GM19328 (cell line): Measurements from ENCODE around the gene ASTN2.

ENCODE experiments used
- ATAC-seq: cut with Tn5 transposase; IDR thresholded peaks from one replicate; pipeline ENCODE4 v1.9.1; 2021; ENCODE audit warnings: mild to moderate bottlenecking, moderate library complexity; ENCODE audit not compliant: unreplicated experiment

The ASTN2 gene

DNA sequence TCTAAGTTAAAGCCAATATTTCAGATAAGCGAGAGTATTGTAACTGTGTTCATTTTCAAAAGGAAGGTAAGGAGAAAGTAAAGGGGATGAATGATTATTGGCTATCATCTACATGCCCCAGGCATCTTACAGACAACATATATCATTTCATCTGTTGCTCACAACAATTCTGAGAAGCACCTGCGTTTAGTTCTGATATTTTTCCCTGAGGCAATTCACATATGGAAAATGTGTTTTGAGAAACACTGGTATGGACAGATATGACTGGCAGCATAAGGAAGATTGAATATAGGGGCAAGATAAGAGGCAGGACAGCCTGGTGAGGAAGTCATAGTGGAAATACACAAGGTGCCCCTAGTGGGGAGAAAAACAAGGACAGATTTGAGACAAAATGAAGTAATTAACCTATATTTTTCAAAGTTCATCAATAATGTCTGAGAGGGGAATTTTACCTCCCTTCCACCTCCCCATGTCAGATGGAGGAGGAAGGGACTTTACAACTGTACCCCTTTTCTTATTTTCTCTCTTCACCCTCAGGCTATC is 815.4 kb downstream of the ASTN2 start:
- ATAC-seq: no peak

DNA sequence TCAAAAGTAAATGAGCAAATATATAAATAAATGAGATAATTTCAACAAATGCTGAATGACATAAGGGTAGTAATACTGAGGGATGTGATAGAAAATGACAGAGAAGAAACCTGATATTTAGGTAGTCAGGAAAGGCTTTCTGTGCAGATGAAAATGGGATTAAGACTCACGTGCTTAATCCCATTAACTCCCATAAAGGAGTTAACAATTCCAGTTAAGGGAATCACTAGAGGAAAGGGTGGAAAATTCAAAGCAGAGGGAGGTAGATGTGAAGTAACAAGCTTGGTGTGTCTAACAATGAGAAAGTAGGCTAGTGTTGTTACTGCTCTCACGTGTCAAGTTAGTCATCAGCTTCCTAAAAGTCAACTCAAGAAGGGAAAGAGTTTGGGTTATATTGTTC is 818.2 kb downstream of the ASTN2 start:
- no peak for ATAC-seq

DNA sequence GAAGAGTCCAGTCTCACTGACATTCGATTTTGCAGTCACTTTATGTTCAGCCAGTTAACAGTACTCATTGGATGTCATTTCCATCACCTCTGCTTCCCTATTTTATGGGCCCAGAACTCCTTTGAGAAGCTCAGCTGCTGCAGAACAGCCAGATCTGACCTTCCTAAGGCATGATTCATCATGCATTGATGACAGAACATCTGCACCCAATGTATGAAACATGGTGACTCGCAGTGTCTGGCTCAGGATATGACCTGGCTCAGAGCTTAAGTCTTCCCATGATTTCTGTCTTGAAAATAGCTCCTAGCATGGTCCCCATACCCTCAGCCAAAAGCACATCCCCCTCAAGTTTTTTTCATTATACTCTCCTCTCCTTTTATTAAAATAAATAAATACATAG is 820.3 kb downstream of the ASTN2 start:
- ATAC-seq: no peak

DNA sequence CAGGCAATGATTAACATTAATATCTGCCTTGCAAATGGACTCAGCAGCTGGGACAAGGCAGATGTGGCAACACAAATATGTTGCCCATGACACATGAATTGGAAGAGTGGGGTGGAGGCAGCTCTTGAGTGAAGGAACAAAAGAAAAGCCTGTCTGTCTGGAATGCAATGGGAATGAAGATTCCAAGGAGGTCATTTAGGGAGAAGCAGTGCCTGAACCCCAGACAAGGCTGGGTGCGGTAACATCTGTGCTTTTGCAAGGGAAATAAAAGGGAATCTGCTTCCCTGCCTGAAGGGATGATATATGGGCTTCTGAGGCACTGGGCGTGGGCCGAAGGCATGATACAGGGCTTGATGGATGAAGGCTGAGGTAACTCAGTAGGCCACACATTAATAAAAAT is 821.9 kb downstream of the ASTN2 start:
- ATAC-seq: no peak

DNA sequence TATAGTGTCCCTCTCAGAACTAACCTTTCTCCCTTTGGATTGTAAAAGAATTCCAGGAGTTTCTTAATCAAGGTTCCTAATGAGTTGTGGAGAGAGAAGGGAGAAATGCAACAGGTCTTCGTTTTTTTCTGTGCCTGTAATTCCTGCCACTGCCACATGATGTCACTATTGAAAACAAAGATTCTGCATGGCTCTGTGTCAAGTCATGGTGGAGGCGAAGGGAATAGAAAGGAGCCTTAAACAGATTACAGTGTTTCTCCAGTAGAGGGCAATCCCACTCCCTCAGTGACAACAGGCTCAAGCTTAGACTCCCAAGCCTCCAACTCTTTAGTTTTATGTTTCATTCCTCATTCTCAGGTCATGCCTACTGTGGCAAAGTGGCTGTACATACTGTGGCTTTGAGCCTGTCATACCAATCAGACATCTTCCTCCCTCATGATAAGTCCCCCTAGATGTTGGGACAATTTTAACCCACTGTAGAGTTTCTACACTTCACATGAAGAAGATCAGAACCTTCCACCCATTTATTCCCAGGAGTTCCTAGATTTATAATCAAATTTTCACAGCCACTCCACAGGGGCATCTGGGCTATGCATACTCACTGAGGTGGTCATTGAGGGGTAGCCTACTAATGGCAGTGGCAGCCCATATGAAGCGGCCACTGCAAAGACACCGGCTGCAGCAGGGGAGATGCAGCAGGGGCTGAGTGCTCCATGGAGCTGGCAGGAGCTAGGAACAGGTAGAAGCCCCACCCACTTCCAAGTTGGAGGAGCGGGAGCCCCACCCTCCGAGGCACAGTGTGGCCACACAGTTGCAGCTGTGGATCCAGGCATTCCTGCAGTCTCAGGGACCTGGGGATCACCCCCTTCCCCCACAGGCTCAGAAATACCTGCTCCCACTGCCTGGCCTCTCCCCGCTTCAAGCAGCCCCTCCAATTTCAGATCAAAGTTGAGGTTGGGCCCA is 825.2 kb downstream of the ASTN2 start:
- ATAC-seq: no peak

DNA sequence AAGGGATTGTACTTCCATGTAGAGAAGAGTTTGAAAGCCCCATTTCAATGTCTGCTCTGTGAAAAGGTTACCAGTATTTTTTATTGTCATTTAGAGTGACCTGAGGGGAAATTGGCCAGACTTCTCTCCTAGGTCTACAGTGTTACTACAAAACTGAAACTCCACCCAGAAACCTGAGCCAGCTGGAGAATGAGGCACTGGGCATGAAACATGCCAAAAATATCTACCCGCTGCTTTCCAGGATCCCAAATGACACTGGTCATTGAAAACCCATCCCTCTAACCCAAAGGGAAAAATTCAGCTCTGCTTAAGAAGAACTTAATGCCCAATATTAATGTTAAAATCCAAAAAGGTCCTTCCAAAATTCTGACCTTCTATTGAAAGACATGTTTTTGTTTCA is 826.9 kb downstream of the ASTN2 start:
- ATAC-seq: no peak

DNA sequence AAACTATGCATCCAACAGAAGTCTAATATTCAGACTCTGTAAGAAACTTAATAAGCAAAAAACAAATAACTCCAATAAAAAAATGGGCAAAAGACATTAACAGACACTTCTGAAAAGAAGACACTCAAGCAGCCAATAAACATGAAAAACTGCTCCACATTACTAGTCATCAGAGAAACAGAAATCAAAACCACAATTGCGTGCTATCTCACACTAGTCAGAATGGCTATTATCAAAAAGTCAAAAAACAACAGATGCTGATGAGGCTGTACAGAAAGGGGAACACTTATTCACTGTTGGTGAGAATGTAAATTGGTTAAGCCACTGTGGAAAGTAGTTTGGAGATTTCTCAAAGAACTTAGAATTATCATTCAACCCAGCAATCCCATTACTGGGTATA is 829.0 kb downstream of the ASTN2 start:
- no peak for ATAC-seq

DNA sequence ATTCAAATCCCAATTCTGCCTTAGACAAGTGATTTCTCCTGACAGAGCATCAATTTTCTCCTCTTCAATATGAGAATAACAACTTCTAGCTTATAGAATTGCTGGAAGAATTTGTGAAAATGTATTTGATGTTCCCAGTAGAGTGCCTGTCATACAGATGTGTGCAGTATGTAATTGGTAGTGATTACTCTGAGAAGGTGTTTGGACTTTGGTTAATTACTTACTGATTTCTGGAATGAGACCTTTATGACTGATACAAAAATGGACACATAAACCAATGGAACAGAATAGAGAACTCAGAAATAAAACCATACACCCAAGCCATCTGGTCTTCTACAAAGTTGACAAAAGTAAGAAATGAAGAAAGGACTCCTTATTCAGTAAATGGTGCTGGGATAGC is 829.7 kb downstream of the ASTN2 start:
- no peak for ATAC-seq

DNA sequence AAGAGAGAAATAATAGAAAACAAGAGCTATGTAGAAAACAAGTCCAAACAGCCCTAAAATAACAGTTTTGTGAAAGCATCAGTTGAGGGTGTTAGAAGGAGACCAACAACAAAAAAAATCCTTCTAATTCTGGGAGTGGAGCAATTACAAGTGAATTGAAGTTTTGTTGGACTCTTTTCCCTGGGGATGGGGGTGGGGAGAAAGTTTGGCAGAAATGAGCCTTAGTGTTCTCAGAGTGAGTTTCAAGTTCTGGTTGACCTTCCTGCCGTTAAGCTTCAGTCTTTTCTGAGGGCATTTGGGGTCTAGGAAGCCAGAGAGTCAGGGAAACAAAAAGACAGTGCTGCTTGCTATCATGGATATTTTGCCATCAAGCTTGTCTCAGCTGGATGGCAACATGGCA is 834.0 kb downstream of the ASTN2 start:
- ATAC-seq: no peak

DNA sequence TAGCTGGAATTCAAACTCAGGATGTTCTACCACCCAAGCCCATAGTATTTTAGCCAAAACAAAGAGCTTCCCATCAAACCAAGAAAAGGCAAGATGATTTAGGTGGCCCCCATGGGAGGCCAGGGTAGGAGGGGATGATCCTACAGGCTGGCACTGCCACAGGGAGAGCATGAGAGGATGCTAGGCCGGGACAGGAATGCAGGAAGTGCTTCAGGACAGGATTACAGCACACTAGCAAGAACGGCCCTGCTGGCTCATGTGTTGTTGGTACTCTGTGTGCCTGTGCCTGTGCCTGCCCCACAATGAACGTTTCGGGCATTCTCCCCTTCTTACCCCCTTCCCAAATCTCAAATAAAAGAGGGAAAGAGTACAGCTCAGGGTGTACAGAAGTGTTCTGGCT is 838.5 kb downstream of the ASTN2 start:
- no peak for ATAC-seq

DNA sequence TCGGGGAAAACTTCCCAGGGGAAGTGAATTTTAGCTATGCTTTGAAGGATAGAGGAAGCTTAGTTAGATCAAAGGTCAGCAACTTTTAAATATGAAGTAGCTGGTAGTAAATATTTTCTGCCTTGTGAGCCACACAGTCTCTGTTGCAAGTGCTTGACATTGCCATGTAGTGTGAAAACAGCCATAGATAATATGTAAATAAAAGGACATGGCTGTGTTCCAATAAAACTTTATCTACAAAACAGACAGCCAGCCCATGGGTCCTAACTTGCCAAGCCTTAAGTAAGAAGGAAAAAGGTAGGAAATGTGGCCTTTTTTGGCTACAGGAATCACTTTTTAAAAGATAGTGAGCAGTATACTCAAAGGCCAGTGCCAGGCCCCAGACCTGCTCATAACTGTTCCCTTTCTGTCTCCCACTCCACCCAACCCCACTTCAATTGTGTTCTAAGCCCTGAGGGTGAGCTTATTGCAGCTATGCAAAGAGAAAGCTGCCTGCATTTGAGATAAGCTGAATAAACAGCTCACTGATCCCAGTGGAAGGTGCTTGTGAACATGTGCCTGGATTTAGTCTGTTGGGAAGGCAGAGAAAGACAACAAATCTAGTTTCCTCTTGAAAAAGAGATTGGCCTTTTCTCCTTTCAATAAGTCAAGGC is 840.7 kb downstream of the ASTN2 start:
- no peak for ATAC-seq

DNA sequence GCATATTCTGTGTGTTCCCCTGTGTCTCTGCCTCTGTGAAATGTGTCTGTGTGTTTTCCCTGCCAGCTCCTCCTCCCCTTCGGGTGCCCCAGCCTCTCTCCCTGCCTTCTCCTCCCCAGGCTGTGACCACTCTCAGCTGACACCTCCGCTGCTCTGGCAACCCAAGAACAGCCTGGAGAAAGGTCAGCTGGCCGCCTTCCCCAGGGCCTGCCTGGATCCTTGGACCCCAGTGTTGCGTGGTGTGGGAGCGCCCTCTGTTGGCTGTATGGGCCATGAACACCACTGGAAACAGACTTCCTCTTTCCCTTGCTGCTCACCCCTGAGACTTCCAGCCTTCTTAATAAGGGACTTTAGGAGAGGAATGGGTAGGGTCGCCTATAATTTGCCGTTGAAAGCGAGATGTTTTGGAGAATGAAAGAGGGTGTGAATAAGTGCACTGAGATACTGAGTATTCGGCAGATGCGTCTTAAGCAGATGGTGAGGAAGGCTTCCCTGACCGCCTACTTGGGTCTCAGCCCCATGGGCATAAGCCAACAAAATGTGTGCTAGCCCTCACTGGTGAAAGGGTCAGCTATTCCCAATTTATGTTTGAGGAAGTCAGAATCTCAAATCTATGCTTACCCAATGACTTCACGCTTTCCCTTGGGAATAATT is 842.6 kb downstream of the ASTN2 start:
- peak; percentile 58 for ATAC-seq

DNA sequence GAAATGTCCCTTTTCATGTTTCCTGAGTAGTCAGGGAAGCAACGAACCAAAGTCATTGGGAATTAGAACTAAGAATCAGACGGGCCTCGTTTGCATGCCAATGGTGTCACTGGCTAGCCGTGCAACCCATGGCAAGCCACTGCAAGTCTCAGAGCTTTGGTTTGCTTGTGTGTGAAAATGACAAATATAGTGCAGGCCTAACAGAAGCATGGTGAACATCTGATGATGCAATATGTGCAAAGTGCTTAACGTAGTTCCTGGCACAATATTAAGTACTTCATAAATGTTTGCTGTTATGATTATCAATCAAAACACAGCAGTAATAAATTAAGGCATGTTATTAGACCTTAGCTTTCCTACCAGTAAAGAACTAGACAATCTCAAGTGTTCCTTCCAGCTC is 845.7 kb downstream of the ASTN2 start:
- no peak for ATAC-seq

DNA sequence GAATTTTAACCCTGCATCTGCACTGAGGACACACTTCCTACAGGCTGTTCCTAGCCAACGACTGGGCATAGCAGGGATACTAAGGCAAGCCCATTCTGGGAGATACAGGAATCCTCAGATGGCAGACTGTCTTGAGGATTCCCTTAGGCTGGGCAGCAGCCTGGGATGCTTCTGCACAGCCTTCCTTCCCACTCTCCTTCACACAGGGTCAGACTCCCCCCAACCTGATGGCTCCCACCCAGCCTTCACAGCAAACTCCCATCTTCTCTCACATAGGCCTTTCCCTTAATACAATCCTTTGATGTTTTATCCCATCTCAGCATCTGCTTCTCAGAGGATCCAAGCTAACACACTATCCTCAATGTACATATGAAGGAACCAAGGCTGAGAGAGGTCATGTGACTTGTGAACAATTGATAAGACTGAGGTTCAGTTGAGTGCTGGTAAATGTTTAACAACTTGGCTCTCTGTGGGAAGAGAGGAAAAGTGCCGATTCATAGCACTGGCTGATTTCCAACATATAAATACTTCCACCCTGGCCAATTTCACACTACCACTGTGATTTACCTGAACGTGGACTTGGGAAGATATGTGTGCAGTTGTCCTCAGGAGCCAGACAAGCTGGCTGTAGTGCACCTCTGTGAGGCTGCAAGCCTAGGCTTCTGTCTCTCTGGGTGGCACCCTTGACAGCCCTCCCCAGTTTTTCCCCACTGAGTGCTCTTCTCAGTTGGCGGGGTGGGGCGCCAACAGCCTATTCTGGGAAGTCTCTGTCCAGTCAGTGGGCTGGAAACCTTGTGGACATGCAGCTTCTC is 848.0 kb downstream of the ASTN2 start:
- no peak for ATAC-seq

DNA sequence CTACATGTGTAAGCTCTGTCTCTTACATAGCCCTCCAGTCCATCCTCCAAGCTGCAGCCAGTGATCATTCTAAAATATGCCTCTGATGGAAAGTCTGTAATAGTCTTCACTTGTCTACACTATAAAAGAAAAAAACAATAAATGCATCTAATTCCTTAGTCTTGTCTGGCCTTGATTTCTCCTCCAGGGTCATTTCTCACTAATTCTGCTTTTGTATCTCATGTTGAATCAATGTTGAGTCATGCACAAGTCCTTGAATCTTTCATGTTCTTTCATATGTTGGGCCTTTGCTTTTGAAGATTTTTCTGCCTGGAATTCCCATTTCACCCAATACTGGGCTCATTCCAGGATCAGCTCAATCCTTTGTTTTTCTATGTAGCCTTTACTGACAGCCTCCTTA is 848.9 kb downstream of the ASTN2 start:
- ATAC-seq: no peak

DNA sequence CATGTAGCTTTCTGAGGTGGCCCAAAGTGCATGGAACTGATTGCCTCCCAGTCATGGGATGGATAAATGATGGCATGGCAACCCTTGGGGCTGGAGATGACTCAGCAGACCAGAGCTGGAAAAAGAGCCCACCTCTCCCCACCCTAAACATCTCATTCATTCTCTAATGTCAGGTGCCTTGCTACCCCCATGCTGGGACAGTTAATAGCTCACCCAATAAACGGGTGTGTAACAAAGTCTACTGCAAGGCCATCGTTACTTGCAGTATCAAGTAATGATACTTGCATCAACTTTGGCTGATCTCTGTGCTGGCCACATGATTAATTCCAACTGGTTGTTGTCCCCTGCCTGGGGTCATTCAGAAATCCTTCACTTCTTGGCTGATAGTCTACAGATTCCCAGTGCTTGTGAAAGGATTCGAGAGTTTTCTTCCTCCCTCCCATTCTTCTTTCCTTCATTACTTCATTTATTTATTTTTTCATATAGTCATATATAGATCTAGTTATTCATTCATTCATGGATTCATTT is 850.5 kb downstream of the ASTN2 start:
- ATAC-seq: no peak

DNA sequence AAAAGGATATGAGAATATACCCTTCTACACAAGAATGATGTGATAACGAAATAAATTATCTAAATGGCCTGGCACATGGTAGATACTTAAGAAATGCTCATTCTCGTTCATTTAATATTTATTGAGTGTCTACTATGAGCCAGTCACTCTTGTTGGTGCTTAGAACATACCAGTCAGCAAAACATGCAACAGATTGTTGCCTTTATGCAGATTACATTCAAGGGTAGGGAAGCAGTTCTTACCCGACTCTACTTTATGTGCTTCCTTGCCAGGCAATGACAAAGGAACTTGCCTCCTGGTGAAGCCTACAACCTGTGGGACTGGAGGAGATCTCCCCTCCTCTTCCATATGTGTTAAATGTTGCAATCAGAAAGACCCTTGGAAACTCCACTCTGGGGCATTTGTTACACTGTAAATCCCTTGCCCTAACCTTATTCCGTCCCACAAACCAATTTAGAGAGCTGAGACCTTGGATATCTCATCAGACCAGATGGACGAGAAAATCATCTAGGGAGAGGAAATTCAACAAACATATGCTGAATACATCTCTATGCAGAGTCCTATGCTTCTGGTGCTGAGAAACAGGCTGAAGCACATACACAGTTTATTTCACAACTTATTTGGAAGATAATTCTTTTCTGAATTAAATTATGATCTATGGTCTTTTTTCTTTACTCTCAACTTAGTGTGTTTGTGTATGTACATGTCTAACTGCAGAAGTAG is 855.9 kb downstream of the ASTN2 start:
- no peak for ATAC-seq

DNA sequence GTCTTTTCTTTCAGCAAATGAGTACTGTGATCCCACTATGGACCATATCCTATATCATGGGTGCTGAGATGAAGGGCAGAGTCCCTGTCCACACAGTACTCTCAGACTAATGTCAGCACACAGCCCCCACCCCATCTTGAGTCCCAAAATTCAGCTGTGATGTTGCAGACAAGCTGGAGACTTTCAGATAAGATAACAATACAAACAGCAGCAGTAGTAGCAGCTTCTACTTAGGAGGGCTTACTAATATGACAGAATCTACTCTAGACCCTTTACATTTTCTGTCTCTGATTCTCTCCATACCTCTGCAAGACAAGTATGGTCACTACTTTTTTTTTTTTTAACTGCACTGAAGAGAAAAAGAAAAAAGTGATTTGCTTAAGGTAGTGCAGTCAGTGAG is 856.8 kb downstream of the ASTN2 start:
- no peak for ATAC-seq

DNA sequence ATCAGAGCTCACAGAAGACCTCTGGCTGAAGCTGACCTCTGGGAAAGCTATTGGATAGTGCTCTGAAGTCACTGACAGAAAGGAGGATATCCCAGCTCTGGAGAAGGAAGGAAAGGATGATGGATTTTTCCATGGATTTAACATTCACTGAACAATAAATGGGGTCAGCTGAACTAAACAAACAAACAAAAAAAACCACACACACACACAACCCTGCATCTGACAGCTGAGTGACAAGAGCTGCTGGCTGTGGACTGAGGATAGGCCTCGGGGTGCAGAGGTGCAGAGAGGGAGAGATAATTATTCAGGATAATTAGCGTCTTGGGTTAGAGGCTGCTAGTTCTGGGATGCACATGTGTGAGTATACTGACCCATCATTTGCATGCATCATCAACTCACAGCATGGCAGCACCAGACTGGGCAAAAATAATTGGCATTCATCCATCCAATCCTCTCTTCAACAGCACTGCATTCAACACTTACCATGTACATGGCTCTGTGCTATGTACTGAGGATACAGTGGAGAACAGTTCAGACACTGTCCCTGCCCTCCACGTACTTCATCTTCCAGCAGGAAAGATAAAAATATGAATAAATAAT is 859.2 kb downstream of the ASTN2 start:
- ATAC-seq: no peak
